Endothelial cell of hepatic sinusoid (primary cell): Measurements from ENCODE around the gene CDK5.

Experiments
- in situ Hi-C: cut with HindIII; loops from 2 replicates; pipeline ENCODE4 v1.10.0; 2017; ENCODE audit warnings: low sequenced_read_pairs

CDK5 gene

DNA sequence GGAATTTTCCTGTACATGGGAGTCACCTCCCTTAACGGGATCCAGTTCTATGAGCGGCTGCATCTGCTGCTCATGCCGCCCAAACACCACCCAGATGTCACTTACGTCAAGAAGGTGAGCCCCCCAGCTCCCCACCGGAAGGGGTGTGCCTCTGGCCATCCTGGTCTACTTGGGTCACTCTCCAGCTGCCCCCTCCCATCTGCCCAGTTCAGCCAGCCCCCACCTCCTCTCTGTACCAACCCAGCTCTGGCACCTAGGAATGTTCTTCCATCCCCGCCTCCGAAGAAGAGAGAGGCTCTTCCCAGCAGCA, 17.9 kb upstream of the CDK5 start:
- in situ Hi-C loops: no loop called here

DNA sequence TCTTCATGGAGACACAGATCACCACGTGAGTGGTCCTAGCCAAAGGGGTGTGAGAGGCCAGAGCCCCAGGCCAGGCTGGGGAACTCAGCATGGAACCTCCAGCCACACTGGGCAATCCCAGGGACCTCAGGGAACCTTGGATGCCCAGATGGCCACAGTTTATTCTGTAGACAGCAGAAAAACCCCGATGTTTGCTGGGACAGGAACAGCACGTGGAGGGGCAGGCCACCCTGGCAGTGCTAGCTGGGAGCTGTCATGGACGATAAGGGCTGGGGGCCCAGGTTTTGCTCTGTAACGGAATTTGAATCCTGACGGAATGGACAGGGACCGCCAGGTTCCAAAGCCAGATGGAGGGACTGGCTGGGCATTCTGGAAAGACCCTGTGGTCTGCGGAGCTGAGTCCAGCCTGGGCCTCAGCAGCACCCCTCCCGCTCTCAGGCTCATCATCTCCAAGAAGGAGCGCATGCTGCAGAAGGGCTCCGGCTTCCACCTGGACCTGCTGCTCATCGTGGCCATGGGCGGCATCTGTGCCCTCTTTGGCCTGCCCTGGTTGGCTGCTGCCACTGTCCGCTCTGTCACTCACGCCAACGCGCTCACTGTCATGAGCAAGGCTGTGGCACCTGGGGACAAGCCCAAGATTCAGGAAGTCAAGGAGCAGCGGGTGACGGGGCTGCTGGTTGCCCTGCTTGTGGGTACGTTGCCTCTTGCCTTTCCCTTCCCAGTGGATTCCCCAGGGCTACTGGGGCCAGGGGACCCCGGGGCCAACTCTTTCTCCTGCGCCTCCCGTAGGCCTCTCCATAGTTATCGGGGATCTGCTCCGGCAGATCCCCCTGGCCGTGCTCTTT, 17.3 kb upstream of the CDK5 start:
- in situ Hi-C loops: no loop called here

DNA sequence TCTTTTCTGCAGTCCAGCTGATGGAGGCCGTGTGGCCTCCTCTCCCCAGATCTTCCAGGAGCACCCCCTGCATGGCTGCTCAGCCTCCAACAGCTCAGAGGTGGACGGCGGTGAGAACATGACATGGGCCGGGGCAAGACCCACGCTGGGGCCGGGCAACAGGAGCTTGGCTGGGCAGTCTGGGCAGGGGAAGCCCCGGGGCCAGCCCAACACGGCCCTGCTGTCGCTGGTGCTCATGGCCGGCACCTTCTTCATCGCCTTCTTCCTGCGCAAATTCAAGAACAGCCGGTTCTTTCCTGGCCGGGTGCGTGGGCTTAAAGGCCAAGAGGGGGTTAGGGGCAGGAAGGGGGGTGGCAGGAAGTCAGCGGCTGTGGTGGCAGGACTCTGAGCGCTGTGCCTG, 16.3 kb upstream of the CDK5 start:
- in situ Hi-C loops: no loop called here

DNA sequence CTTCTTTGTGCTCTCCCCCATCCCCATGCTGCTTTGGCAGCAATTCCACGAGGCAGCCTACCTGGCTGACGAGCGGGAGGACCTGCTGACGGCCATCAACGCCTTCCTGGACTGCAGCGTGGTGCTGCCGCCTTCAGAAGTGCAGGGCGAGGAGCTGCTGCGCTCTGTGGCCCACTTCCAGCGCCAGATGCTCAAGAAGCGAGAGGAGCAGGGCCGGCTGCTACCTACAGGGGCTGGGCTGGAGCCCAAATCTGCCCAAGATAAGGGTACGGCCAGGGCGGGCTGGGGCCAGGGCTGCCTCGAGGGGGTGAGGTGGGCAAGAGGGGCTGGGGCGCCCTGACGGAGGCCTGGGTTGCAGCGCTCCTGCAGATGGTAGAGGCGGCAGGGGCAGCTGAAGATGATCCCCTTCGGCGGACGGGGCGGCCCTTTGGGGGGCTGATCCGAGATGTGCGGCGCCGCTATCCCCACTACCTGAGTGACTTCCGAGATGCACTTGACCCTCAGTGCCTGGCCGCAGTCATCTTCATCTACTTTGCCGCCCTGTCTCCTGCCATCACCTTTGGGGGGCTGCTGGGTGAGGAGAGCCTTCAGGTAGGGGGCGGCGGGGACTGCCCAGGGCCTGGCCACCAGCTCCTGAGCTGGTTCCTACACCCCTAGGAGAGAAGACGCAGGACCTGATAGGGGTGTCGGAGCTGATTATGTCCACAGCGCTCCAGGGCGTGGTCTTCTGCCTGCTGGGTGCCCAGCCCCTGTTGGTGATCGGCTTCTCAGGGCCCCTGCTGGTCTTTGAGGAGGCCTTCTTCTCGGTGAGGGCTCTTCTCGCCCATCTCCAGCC, 13.6 kb upstream of the CDK5 start:
- in situ Hi-C loops: no loop called here

DNA sequence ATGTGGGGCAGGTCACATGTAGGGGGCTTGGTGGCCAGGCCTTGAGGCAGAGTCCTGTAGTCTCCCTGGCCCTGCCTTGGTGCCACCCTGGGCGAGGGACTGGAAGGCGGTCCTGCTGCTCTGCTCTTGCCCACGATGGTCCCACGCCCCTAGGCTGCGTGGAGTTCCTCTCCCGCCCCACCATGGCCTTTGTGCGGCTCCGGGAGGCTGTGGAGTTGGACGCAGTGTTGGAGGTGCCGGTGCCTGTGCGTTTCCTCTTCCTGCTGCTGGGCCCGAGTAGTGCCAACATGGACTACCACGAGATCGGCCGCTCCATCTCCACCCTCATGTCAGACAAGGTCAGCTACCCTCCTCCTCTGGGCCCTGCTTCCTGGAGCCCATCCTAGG, 12.9 kb upstream of the CDK5 start:
- in situ Hi-C loops: no loop called here

DNA sequence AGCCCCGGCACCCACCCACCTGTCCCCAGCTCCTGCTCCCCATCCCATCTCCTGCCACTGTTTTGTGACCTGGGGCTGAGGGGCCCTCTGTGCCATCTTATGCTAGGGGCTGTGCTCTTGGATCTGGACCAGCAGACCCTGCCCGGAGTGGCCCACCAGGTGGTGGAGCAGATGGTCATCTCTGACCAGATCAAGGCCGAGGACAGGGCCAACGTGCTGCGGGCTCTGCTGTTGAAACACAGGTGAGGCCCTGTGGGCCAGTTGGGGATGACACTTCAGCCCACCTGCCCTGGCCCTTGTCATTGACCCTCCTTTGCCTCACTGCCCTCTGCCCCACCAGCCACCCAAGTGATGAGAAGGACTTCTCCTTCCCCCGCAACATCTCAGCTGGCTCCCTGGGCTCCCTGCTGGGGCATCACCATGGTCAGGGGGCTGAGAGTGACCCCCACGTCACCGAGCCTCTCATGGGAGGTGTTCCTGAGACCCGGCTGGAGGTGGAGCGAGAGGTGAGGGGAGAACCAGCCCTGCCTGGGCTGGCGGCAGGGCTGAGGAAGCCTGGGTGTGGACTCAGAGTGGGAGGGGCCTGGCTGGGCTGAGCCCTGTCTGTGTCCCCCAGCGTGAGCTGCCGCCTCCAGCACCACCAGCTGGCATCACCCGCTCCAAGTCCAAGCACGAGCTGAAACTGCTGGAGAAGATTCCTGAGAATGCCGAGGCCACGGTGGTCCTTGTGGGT, 12.3 kb upstream of the CDK5 start:
- in situ Hi-C loops: no loop called here

DNA sequence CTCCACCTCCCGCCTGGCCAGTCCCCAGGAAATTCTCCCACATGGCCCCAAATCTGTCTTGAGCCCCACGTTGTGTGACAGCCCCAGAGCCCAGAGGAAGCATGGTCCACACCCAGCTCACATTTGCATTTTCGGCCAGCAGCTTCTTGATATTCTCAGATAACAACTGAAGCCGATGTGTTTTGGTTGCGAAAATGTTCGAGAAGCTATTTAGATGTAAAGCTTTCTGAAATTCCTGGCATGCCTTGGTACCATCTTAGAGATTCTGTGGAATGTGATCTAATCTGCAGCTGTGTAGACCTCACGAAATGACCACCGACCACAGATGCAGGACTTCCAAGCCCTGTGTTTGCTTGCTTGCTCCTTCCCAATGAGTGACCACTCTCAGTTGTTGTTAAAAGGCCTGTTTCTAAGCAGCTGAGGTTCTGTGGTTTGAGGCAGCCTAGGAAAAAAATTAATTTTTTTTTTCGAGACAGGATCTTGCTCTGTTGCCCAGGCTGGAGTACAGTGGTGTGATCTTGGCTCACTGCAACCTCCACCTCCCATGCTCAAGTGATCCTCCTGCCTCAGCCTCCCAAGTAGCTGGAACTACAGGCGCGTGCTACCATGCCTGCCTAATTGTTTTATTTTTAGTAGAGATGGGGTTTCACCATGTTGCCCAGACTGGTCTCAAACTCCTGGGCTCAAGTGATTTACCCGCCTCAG, 10.5 kb upstream of the CDK5 start:
- in situ Hi-C loops: no loop called here

DNA sequence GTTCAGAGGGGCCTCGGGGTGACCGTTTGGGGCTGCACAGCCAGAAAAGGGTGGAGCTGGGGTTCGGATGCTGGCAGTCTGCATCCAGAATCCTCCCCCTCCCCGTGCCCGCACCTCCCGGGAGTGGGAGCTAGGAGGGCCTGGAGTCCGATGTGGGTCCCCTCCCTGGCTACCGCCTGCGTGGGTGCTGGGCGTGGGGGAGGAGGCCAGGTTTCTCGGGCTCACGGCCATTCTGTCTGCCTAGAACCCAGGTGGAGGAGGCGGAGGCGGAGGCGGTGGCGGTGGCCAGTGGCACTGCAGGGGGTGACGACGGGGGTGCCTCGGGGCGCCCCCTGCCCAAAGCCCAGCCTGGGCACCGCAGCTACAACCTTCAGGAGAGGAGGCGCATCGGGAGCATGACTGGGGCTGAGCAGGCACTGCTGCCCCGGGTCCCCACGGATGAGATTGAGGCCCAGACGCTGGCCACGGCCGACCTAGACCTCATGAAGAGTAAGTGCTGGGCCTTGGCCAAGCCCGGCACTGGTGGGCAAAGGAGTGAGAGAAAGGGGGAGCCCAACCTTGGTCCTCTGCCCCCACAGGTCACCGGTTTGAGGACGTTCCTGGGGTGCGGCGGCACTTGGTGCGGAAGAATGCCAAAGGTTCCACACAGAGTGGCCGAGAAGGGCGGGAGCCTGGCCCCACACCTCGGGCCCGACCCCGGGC, 8.7 kb upstream of the CDK5 start:
- in situ Hi-C loops: no loop called here

DNA sequence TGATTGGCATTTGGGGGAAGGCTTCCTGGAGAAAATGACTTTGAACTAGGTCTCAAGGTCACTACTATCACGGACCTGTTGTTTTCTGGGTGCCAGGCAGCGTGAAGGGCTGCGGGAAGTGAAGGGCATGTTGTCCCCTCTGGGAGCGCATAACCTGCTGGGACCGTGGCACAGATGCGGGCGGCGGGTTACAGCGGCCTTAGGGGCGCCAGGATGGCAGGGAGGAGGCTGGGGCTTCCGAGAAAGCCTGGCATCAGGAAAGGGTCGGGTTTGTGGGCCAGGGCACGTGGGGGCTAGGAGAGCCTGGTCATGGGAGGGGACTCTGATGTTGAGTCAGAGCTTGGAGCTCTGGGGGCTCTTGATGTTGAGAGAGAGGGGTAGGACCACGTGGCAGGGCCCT, 7.8 kb upstream of the CDK5 start:
- in situ Hi-C loops: no loop called here

DNA sequence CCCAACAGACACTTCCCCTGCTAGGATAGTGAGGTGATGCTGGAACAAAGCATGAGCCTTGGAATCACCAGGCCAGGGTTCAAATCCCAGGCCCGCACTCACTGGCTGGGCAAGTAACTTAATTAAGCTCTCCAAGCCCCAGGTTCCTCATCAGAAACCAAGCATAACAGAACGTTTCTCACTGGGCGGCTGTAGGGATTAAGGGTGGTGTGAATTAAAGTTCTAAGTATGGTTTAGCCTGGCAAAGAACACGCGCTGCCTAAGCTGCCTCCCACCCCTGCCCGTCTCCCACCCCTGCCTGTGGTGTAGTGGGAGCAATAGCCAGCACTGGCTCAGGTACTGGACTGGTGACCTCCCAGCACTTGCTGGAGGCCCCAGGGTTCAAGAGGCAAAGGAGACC, 7.3 kb upstream of the CDK5 start:
- in situ Hi-C loops: no loop called here

DNA sequence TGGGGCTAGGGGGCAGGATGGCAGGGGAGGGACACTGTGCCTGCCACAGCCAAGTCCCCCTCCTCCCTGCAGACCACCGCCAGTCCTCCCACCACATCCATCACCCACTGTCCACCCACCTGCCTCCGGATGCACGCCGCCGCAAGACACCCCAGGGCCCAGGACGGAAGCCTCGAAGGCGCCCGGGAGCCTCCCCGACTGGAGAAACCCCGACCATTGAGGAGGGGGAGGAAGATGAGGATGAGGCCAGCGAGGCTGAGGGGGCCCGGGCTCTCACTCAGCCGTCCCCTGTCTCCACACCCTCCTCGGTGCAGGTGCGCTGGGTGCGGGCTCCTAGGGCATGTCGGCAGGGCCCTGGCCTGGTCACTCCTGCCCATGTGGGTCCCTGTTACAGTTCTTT, 6.8 kb upstream of the CDK5 start:
- in situ Hi-C loops: no loop called here

DNA sequence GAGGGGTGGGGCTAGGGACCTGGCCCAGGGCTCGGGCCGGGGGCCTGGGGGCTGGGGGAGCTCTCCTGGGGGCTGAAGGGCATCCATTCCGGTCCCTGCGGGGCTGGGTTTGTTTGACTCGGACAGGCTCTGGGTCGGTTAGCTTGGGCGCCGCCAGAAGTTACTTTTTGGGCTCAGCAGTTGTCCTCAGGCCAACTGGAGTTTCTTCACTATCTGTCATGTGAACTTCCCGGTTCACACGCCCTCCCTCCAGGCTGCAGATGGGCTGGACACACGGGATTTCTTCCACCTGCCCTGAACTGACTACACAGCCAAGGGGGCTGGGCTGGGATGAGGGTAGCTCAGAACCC, 5.5 kb upstream of the CDK5 start:
- in situ Hi-C loops: no loop called here

DNA sequence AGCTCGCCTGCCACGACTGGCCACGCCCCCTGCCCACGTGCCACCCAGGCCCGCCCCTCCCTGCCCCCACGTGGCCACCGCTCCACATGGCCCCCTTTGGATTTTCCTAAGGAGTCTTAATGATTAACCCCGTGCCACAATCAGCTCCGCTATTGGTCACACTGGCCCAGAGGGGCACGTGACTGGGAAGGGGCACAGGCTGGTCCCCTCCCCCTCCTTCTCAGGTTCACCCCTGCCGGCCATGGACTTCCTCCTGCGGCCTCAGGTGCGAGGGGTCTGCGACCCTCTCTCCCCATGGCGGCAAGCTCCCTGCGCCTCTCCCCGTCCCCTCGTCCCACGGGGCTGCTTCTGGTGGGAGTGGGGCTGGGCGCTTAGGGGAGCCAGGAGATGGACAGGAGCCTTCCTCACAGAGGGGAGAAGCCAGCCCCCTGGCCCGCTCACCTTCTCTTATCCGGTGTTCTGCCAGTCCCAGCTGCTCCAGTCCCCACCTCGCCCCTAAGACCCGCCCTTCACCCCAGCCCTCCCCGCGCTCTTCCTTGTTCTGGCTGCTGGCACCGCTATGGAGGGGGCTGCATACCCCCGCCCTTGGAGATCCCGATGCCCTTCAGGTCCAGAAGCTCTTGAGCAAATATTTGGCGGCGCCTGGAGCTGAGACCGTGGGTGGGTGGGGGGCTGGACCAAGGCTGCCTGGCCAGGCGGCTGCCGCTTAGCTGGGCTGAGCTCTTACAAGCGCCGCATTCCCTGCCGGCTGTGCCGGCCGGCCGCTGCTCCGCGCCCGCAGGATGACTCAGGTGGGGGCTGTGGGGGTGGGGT, 4.9 kb upstream of the CDK5 start:
- in situ Hi-C loops: no loop called here

DNA sequence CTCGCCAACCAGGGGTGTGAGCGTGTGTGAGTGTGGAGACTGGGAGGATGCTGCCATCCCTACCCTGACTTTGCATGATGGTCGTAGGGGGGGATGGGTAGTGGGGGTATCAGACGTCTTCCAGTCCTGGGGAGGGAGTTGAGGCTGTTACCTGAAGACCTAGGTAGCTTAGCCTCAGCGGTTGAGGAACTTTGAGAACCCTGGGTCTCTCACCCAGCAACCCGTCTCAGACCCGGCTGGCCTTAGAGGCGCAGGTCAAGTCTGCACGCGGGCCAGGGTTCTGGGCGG, 4.4 kb upstream of the CDK5 start:
- in situ Hi-C loops: no loop called here

DNA sequence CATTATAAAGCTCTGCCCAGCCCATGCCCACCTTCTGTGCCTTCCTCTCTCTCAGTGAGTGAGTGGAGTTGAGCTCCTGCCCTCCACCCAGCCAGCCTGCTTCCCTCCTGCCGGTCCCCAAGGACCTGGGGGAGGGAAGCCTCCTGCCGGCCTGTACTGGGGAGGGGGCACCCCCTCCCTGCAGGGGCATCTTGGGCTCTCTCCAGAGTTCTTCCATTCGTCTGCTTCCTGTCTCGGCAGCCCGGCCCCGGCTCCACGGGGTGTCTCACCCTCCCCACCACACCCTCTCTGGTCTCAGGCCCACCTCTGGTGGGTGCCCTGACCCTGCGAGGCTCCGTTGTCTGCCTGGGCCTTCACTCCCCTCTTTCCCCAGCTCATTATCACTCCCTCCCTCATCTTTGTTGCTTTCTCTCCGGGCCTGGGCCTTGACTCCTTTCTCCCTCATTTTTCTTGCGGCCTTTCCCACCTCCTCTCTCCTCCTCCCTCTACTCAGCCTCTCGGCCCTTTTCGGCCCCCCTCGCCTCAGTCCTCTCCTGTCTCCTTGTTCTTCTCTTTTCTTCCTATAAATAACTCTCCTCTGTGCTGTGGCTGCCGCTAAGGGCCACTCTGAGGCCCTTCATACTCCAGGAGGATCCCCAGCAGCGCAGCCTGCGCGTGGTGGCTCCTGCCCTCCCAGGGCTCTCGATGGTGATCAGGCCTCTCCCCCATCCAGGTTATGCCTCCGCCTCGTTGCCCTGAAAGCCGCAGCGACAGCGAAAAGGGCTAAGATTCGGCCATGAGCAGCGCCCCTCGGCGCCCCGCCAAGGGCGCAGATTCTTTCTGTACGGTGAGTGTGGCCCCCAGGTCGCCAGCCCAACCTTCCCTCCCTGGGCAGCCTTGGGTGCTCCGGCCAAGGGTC, 3.8 kb upstream of the CDK5 start:
- in situ Hi-C loops: no loop called here

DNA sequence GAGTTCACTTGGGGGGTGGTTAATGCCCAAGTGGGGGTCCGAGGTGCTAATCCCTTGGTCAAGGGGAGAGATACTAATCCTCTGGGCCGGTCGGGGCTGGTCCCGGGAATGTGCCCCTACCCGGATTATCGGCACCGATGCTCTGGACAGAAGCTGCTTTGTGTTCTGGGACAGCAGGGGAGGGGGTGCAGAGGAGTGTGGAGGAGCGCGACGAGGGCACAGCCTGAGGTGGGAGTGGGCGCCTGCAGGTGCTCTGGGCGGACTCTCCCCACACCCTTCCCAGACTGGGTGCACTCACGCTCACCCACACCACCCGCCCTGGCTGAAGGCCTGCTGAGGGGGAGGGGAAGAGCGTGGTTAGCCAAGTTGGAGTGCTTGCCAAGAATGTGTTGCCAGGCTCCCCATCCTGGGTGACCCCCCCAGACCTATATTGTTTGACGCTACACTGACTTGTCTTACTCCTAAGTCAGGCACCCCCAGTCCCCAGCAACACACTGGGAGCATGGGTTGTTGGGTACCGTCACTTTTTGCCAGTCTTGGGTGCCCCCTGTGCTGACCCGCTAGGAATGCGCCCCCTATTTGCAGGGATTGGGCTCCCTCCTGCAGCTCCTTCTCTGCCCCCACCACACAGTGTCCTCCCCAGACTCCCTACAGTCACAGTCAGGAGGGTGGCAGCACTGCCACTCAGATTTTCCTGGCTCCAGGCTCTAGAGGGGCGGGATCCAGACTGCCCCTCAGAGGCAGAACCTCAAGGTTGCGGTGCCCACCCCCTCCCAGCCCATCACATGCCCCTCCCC, 2.9 kb upstream of the CDK5 start:
- in situ Hi-C loops: no loop called here

DNA sequence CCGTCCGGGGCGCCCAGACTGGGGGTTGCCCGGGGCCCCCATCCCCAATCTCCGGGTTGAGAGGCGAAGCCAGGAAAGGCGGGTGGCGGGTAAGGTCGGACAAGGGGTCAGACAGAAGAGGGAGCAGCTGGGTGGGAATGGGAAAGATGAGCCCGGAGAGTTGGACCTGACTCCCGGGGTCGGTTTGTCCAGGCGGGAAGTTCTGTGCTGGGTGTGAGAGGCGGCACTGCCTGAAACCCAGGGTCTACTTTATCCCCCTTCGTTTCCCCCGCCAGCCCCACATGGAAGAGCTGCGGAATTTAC, 2.4 kb upstream of the CDK5 start:
- in situ Hi-C loops: no loop called here

DNA sequence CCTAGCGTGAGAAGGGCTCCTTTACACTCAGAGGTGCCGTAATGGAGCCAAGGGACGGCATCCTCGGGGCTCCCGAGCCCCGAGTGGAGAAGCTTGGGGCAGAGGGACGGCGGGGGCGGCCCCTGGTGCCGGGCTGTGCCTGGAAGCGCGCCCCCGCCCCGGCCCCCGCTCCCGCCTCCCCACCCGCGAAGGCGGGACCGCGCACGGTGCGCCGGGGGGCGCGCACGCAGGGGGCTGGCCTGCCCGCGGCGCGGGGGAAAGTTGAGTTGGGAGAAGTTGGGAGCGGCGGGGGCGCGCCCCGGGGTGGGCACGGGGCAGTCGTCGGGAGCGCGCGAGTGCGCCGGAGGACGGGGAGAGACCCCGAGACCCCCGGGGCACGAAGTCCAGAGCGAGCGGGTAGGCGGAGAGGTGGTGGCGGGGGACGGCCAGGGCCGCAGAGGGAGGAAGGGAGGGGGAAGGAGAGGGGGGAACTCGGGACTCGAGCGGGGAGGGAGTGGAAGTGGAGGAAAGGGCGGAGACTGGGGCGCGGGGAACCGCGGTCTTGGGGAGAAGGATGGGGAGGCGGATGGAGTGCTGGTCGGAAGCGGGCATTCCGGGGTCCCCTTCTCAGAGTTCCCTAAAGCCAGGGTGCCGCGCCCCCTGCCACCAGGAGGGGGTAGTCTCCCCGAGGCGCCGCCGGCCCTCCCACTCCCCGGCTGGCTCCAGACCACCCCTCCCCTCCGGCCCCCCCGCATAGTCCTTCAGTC, 1.8 kb upstream of the CDK5 start, which contains the start of gene SLC4A2:
Gene SLC4A2, plus strand, starts transcription at position 223 of the 746 bp plus-strand sequence. CDS start 2,399 bp downstream, outside the sequence.
- in situ Hi-C loops: no loop called here
